ENCODE results near the gene RNF223. TPM values are rescaled to one million over a fixed set of nuclear protein-coding genes. Genes with fewer than 3 reads are reported as not detected.

Gene RNF223
- total RNA-seq, 1 experiment from 2014 or later = 0.08 TPM

DNA sequence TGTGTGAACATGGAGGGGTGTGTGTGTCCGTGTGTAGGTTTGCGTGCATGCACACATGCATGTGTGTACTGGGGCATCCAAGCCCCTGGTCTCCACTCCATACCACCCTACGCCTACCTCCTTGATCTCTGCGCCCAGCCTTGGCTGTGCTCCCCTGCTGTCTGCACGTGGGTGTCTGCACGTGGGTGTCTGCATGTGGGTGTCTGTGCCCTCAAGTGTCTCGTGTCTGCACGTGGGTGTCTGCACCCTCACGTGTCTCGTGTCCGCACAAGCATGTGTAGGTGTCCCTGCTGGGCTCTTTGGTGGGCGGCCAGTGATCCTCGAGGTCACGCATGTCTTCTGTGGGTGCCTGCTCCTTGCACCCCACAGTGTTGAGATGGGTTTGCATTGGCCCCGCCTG lies 21.1 kb downstream of the RNF223 start:
- 0 out of 2 replicates have a peak, but pooled peaks cover 2% of the 10 kb centered on the region for H3K4me1 ChIP-seq (ENCODE audit: control insufficient read depth, insufficient read depth, low read length)
- TF ChIP-seq, protein P1, sequence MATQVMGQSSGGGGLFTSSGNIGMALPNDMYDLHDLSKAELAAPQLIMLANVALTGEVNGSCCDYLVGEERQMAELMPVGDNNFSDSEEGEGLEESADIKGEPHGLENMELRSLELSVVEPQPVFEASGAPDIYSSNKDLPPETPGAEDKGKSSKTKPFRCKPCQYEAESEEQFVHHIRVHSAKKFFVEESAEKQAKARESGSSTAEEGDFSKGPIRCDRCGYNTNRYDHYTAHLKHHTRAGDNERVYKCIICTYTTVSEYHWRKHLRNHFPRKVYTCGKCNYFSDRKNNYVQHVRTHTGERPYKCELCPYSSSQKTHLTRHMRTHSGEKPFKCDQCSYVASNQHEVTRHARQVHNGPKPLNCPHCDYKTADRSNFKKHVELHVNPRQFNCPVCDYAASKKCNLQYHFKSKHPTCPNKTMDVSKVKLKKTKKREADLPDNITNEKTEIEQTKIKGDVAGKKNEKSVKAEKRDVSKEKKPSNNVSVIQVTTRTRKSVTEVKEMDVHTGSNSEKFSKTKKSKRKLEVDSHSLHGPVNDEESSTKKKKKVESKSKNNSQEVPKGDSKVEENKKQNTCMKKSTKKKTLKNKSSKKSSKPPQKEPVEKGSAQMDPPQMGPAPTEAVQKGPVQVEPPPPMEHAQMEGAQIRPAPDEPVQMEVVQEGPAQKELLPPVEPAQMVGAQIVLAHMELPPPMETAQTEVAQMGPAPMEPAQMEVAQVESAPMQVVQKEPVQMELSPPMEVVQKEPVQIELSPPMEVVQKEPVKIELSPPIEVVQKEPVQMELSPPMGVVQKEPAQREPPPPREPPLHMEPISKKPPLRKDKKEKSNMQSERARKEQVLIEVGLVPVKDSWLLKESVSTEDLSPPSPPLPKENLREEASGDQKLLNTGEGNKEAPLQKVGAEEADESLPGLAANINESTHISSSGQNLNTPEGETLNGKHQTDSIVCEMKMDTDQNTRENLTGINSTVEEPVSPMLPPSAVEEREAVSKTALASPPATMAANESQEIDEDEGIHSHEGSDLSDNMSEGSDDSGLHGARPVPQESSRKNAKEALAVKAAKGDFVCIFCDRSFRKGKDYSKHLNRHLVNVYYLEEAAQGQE (IDR thresholded peaks at IDR 0.05; ENCODE audit: insufficient read depth in 1 of 2, low read depth in 2 of 2, low read length in 1 of 2) = no peak
- TF ChIP-seq SIN3A (IDR thresholded peaks at IDR 0.05; ENCODE audit: borderline replicate concordance, insufficient read depth, low read depth, low read length) (no peak), TCF7L2 (IDR thresholded peaks at IDR 0.05; ENCODE audit: low read depth, low read length) (no peak), POLR2AphosphoS5 (IDR thresholded peaks at IDR 0.05; ENCODE audit: low read depth, low read length) (no peak)
- H3K27ac ChIP-seq (ENCODE audit: low read length) = no peak overlapping the region
- POLR2A ChIA-PET = no interaction called here
- intact Hi-C loops (cut with micrococcal nuclease; ENCODE audit: unreplicated experiment) (no loop called here), in situ Hi-C loops (cut with HindIII; ENCODE audit: low pct_unique_long_range_greater_than_20kb, low sequenced_read_pairs) (no loop called here)
- no peak overlapping the region for H3K4me3 ChIP-seq (ENCODE audit: low read depth in 2 of 2, low read length in 2 of 2)
- no peaks in the 10 kb centered on the region; the same call in 1 of the 2 replicates for H3K36me3 ChIP-seq (ENCODE audit: control insufficient read depth, insufficient read depth, low read length)
- BruUV-seq (replicated peaks) = no TSS peak
- ATAC-seq = no peak
- H3K9me3 ChIP-seq (ENCODE audit: control insufficient read depth, insufficient read depth, low read depth, low read length) = no peaks in the 10 kb centered on the region
- CTCF ChIA-PET = no interaction called here
- no peaks in the 10 kb centered on the region for H3K27me3 ChIP-seq (ENCODE audit: control insufficient read depth, insufficient read depth, low read length)
- DNase-seq (ENCODE audit: low read depth, low spot score) = no peak

DNA sequence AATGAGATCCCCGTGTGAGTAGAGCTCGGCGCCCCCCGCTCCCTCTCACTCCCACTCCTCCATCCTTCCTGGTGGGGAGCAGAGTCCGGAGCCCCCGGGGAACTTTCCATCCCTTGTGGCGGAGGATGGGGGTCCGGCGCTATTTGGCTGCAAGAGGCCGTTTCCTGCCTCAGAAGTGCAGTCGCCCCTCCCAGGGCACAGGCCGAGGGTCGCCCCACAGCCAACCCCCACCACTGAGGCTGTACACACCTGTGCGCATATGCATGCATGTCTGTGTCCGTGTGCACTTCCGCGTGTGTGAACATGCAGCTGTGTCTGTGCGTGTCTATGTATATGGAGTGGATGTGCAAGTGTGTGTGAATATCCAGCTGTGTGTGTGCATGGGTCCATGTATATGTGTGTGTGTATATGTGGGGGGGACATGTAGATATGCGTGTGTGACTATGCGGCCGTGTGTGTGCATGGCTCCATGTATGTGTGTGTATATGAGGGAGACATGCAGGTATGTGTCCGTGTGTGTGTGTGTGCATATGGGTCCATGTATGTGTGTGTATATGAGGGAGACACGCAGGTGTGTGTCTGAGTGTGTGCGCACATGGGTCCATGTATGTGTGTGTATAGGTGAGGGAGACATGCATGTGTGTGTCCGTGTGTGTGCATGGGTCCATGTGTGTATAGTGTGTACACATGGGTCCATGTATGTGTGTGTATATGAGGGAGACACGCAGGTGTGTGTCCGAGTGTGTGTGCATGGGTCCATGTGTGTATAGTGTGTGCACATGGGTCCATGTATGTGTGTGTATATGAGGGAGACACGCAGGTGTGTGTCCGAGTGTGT lies 21.9 kb downstream of the RNF223 start:
- ATAC-seq (no peak), DNase-seq (ENCODE audit: low read depth, low spot score) (no peak)
- H3K9me3 ChIP-seq (ENCODE audit: control insufficient read depth, insufficient read depth, low read depth, low read length) = no peaks in the 10 kb centered on the region
- TF ChIP-seq, protein P1 (IDR thresholded peaks at IDR 0.05; ENCODE audit: insufficient read depth in 1 of 2, low read depth in 2 of 2, low read length in 1 of 2) = no peak
- TF ChIP-seq, protein P2, sequence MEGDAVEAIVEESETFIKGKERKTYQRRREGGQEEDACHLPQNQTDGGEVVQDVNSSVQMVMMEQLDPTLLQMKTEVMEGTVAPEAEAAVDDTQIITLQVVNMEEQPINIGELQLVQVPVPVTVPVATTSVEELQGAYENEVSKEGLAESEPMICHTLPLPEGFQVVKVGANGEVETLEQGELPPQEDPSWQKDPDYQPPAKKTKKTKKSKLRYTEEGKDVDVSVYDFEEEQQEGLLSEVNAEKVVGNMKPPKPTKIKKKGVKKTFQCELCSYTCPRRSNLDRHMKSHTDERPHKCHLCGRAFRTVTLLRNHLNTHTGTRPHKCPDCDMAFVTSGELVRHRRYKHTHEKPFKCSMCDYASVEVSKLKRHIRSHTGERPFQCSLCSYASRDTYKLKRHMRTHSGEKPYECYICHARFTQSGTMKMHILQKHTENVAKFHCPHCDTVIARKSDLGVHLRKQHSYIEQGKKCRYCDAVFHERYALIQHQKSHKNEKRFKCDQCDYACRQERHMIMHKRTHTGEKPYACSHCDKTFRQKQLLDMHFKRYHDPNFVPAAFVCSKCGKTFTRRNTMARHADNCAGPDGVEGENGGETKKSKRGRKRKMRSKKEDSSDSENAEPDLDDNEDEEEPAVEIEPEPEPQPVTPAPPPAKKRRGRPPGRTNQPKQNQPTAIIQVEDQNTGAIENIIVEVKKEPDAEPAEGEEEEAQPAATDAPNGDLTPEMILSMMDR (IDR thresholded peaks at IDR 0.05) = no peak
- TF ChIP-seq TCF7L2 (IDR thresholded peaks at IDR 0.05; ENCODE audit: low read depth, low read length) (no peak), POLR2AphosphoS5 (IDR thresholded peaks at IDR 0.05; ENCODE audit: low read depth, low read length) (no peak), SIN3A (IDR thresholded peaks at IDR 0.05; ENCODE audit: borderline replicate concordance, insufficient read depth, low read depth, low read length) (no peak)
- ChIA-PET POLR2A (no interaction called here), CTCF (no interaction called here)
- no peak overlapping the region for H3K4me3 ChIP-seq (ENCODE audit: low read depth in 2 of 2, low read length in 2 of 2)
- intact Hi-C loops (cut with micrococcal nuclease; ENCODE audit: unreplicated experiment) = no loop called here
- H3K36me3 ChIP-seq (ENCODE audit: control insufficient read depth, insufficient read depth, low read length) = no peaks in the 10 kb centered on the region; the same call in 1 of the 2 replicates
- H3K27ac ChIP-seq (ENCODE audit: low read length) = no peak overlapping the region
- no peaks in the 10 kb centered on the region for H3K27me3 ChIP-seq (ENCODE audit: control insufficient read depth, insufficient read depth, low read length)
- H3K4me1 ChIP-seq (ENCODE audit: control insufficient read depth, insufficient read depth, low read length) = no peaks in the 10 kb centered on the region
- in situ Hi-C loops (cut with HindIII; ENCODE audit: low pct_unique_long_range_greater_than_20kb, low sequenced_read_pairs) = no loop called here
- BruUV-seq (replicated peaks) = no TSS peak

Data from Panc1 (cell line).